ENCODE data around the gene PLD6. TPM values are rescaled to one million over a fixed set of nuclear protein-coding genes. Genes with fewer than 3 reads are reported as not detected.

Gene PLD6
- total RNA-seq, 1 experiment from 2014 or later: not detected

- DNase-seq (ENCODE audit: low read depth): peak; percentile 49
Measured at GRCh38 chr17:17156107-17156506, 50.0 kb downstream of the PLD6 start.

GRCh38 chr17:17155568-17155967 lies 50.6 kb downstream of the PLD6 start:
- no peak for DNase-seq (ENCODE audit: low read depth)

- DNase-seq (ENCODE audit: low read depth): no peak
Measured at GRCh38 chr17:17154981-17155380, 51.2 kb downstream of the PLD6 start.

- no peak for DNase-seq (ENCODE audit: low read depth)
Measured at GRCh38 chr17:17154556-17154955, 51.6 kb downstream of the PLD6 start.

GRCh38 chr17:17153709-17154108 lies 52.4 kb downstream of the PLD6 start:
- DNase-seq (ENCODE audit: low read depth): no peak

GRCh38 chr17:17153071-17153470 lies 53.1 kb downstream of the PLD6 start:
- DNase-seq (ENCODE audit: low read depth): no peak

- peak; percentile 46 for DNase-seq (ENCODE audit: low read depth)
Measured at GRCh38 chr17:17152385-17152784, 53.7 kb downstream of the PLD6 start.

- peak; percentile 98 for DNase-seq (ENCODE audit: low read depth)
Measured at GRCh38 chr17:17151962-17152361, 54.2 kb downstream of the PLD6 start.

- peak; percentile 82 for DNase-seq (ENCODE audit: low read depth)
Measured at GRCh38 chr17:17151541-17151940, 54.6 kb downstream of the PLD6 start.

GRCh38 chr17:17151055-17151454 lies 55.1 kb downstream of the PLD6 start:
- peak; percentile 94 for DNase-seq (ENCODE audit: low read depth)

Other genes with a start within 250 kb of the PLD6 start
- gene TNFRSF13B, start 234.2 kb downstream of the PLD6 start, total RNA-seq (2014; rRNA removed; shearing (Covaris generic)): not detected in 2 replicates
- gene MPRIP, start 163.9 kb downstream of the PLD6 start, total RNA-seq (2014; rRNA removed; shearing (Covaris generic)): 78.2 and 127 TPM in 2 replicates
- gene FLCN, start 30.8 kb upstream of the PLD6 start, total RNA-seq (2014; rRNA removed; shearing (Covaris generic)): 8.7 and 19.3 TPM in 2 replicates
- gene COPS3, start 74.9 kb upstream of the PLD6 start, total RNA-seq (2014; rRNA removed; shearing (Covaris generic)): 204 and 245 TPM in 2 replicates
- 1.6 and 1.8 TPM in 2 replicates for gene NT5M, start 97.0 kb upstream of the PLD6 start, total RNA-seq (2014; rRNA removed; shearing (Covaris generic))

Data from M059J (cell line).